HG03159 (cell line): Measurements from ENCODE around the gene CLCNKB.
"Not testable (repeated sequence)": the region's sequence is repeated elsewhere in the genome, so short reads cannot be mapped to it uniquely, and the experiment has no call there.

Experiments
- ATAC-seq: cut with Tn5 transposase; IDR thresholded peaks from one replicate; pipeline ENCODE4 v1.9.1; 2021; ENCODE audit warnings: mild to moderate bottlenecking, moderate library complexity; ENCODE audit not compliant: unreplicated experiment

Gene CLCNKB

DNA sequence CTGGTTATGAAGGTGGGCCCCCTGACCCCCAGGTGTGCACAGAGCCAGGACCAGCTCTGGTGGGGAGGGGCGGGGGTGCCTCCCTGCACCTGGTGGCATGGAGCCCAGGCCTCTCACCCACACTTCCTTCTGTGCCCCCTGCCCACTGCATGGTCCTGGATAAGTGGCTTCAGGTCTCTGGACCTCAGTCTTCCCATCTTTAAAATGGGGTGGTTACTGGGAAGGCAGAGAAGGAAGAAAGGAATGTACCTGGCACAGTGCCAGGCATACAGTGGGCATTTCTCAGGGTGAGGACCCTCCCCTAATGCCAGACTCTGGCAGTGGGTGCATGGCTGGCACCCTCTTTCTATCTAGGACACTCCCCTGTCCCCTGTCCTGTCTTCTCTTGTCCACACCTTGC lies 14.3 kb upstream of the CLCNKB start:
- no peak for ATAC-seq

DNA sequence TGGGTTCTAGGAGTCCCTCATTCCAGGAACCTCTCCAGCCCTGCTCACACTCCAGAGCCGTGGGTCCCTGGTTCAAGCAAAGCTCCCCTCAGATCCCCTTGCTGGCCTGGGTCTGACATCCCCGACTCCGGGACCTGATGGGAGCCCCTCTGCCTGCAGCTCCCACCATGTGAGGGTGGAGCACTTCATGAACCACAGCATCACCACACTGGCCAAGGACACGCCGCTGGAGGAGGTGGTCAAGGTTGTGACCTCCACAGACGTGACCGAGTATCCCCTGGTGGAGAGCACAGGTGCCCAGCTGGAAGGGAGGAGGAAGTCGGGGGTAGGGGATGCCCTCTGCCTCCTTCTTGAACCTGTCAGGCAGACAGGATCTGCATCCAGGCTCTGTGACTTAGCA lies 12.0 kb upstream of the CLCNKB start:
- no peak for ATAC-seq

DNA sequence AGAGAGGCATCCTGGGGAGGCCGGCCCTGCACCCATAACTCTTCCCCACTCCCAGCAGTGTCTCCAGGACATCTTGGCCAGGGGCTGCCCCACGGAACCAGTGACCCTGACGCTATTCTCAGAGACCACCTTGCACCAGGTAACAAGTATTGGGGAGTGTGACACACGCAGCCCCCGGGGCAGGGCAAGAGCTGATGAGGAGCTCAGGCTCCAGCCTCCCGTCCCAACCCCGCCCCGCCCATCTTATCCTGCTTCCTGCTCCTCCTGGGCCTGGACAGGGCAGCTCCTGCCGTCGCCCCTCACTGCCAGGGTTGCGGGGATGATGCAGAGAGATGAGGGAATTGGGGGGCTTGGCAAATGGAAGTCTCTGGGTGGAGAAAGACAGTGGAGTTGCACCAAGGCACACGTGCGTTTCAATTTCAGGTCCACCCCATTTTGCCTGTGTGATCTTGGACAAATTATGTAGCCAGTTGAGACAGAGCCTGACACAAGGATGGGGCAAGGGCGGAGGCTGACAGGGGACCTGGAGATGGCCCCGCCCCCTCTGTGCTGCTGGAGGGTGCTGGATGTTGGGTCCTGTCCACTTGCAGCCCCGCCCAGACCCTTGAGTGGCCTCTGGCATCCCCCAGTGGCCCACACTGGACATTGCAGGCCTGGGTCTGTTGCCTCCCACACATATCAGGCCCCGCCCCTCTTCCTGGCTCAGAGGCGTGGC lies 11.0 kb upstream of the CLCNKB start:
- ATAC-seq, result peak; percentile 71

DNA sequence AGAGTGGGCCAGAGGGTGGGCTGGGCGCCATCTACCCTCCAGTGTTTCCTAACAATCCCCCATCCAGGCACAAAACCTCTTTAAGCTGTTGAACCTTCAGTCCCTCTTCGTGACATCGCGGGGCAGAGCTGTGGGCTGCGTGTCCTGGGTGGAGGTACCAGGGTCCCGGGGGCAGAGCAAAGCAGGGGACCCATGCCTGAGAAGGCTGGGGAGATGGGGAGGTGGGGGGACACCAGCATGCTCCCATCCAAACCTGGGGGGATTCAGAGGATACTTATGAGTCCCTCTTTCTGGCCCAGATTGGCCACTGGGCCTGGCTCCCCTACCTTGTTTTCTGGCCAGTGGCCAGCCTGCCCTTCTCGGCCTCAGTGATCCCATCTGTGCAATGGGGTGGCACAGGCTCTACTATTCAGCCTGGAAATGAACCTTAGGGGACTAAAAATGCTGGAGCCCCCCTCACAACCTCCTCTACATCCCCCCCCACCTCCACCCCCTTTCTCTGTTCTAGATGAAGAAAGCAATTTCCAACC lies 10.4 kb upstream of the CLCNKB start:
- not testable (repeated sequence) for ATAC-seq

DNA sequence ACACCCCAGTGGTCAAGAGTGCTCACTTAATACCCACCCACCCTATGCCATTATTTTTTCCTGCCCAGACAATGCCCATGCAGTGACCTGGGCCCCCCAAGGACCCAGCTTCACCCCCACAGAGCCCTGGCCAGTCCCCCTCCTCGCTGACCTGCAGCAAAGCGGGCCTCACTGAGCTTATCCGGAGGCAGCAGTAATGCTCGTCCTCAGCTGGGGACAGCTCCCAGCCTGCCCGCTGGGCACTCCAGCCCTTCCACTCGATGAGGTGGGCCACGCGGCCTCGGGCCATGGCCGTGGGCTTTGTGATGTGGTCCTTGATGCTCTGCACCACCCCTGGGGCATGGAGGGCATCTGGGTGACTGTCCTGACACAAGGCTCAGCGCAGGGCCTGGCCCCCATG lies 7.1 kb upstream of the CLCNKB start:
- not testable (repeated sequence) for ATAC-seq

DNA sequence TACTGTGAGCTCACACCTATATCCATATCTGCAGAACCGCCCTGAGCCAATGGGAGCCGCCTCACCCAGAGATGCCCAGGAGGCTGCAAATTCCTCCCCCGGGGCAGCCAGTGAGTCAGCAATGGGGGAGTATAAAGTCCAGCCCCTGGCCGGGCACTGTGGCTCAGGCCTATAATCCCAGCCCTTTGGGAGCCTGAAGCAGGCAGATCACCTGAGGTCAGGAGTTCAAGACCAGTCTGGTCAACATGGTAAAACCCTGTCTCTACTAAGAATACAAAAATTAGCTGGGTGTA lies 5.0 kb upstream of the CLCNKB start:
- ATAC-seq, result no peak

DNA sequence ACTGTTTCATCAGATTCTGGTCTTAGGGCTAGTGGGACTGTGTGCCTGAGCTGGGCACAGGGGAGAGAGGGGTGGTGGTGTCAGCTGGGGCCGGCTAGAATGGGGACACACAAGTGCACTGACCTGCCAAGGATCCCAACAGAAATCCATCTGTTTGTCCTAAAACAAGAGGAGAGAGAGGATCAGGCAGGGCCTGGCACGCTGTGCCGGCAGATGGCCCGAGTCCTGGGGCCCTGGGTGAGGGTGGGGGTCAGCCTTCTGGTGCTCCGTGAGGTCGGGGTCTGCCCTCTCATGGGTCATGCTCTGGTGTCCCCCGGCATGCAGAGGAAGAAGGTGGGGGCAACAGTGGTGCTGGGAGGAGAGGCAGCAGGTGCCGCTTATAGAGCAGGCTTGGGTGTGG lies 3.7 kb upstream of the CLCNKB start:
- ATAC-seq, result not testable (repeated sequence)

DNA sequence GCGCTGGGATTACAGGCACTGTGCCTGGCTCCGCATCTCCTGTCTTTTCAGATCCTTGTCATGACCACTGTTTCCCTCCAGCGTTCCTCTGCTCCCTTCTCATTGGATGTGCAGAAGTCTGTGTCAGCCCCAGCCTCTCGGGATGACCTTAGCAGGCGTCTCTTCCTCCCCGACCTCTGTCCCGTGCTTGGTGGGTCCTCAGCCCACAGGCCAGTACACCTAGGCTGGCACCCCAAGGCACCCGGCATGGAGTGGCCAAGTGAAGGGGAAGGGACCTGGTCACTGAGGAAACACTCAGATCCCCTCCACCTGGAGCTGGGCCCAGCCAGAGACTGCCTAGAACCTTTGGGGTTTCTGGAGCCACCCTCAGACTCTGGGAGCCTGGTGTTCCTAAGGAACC lies 2.4 kb upstream of the CLCNKB start:
- no peak for ATAC-seq

DNA sequence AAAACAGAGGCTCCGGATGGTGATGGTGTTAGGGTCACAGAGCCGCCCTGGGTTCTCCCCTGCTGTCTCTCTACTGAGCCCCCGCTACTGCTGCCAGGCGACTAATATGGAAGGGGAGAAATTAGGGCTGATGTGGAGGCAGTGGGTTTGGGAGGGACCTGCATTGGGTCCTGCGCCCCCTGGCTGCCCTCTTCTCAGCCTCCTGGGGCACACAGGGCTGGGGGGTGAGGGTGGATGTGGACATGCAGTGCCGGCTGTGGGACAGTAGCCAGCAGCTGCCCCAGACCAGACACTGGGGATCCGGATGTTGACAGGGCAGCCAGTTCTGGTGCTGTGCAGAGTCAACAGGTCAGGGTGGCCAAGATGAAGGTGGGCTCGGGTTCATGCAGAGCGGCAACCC lies 1.5 kb upstream of the CLCNKB start:
- ATAC-seq, result no peak

DNA sequence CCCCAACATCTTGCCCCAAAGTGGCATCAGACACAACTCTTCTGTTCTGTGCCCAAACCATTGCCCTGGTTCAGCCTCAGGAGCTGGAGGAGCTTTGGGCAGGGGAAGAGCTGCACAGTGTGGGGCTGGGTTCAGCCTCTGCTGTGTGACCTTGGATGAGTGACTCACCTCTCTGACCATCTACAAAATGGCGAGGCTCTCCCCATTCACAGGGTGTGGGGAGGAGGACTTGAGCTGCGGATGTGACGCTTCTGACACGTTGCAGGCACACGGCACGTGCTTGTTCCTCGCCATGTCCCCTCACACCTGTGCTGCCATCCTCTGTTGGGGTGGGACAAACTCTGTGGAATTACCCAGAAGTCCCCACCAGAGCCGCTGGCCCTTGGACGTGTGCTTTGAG lies 928 bp upstream of the CLCNKB start:
- ATAC-seq, result not testable (repeated sequence)

DNA sequence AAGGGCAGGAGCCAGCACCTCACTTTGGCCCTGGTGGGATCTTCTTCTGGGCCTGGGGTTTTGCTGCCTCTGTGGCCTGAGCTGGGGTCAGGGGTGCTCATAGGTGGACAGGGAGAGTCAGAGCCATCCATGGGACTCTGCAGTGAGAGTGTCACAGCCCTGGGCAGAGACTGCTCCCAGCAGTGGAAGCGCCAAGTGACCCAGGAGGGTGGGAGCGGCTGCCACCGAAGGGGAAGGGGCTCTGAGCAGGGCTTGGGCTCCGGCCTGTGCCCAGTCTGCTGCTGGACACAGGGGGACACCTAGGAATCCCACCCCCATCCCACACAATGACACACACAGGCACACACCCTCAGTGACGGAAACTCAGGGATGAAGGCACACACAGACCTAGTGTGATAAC lies 368 bp downstream of the CLCNKB start:
- no peak for ATAC-seq

DNA sequence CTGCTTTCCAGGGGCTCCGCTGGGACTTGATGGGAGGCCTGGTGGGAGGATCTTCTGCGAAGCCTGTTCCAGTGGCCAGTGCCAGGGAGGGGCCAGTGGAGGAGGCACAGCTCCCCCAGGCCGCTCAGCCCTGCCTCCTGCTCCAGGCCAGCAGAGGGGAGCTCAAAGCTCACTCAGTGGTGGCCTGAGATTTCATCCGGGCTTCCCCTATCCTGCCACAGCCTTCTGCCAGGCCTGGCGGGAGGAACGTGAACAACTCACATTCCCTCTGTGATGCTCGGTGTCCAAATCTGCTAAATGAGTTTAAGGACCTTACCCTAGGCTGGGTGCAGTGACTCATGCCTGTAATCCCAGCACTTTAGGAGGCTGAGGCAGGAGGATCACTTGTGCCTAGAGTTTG lies 3.3 kb downstream of the CLCNKB start:
- ATAC-seq, result no peak

DNA sequence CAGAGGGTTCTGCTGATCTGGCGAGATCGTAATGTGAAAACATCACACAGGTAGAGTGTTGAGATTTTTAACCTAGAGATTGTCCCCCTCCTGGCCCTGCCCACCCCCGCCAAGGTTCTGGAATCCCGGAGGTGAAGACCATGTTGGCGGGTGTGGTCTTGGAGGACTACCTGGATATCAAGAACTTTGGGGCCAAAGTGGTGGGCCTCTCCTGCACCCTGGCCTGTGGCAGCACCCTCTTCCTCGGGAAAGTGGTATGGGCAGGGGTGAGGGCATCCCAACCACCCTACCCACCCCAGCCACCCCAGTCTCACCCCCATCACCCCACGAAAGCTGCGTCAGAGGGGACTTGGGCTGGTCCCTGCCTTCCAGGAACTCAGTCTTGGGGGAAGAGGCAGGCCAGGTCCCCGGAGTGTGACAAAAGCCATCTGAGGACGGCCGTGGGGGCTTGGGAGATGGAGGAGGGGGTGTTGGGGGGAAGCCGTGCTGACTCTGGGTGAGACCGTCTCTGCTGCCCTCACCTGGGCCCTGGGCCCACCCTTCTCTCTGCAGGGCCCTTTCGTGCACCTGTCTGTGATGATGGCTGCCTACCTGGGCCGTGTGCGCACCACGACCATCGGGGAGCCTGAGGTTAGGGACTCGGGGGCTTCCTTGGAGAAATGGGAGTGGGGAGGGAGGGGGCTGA lies 4.4 kb downstream of the CLCNKB start:
- ATAC-seq, result no peak

DNA sequence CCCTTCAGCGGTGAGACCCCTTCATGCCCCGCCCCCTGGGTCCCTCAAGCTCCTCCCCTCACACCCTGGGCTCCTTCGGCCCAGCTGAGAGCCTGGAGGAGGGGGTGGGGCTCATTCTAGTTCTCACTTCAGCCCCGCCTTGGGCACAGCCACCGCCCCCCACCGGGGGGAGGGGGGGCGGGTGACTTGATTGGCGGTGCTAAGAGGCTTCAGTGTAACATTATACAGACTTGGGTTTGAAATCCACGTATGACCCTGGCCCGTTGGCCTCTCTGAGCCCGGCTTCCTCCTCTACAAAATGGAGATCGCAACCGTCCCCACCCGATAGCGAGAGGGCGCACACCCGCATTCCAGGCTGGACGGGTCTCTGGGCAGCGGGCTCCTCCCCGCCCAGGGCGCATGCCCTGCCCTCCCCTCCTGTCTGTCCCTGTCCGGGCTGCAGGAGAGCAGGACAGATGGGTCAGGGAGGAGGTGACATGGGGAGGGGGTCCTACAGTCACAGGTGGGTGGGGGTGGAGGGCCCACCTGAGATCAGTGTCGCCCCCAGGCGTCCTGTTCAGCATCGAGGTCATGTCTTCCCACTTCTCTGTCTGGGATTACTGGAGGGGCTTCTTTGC lies 5.1 kb downstream of the CLCNKB start:
- ATAC-seq, result no peak

DNA sequence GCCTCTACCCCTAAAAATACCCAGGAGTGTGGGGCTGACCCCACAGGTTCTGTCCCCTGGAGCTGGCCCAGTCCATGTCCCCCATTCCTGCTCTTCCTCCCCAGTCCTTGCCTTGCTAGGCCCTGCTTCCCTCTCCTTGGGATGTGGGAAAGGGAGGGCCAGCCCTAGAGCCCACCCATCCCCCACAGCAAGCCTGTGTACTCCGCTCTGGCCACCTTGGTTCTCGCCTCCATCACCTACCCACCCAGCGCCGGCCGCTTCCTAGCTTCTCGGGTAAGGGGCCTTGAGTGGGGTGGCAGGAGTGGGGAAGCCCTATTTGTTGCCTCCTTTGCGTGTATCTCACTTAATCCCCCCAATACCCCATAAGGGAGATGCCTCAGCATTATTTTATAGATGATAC lies 6.7 kb downstream of the CLCNKB start:
- no peak for ATAC-seq

DNA sequence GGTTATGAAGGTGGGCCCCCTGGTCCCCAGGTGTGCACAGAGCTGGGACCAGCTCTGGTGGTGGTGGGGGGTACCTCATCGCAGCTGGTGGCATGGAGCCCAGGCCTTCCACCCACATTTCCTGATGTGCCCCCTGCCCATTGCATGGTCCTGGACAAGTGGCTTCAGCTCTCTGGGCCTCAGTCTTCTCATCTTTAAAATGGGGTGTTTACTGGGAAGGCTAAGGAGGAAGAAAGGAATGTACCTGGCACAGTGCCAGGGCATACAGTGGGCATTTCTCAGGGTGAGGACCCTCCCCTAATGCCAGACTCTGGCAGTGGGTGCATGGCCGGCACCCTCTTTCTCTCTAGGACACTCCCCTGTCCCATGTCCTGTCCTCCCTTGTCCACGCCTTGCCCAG lies 7.5 kb downstream of the CLCNKB start:
- no peak for ATAC-seq

DNA sequence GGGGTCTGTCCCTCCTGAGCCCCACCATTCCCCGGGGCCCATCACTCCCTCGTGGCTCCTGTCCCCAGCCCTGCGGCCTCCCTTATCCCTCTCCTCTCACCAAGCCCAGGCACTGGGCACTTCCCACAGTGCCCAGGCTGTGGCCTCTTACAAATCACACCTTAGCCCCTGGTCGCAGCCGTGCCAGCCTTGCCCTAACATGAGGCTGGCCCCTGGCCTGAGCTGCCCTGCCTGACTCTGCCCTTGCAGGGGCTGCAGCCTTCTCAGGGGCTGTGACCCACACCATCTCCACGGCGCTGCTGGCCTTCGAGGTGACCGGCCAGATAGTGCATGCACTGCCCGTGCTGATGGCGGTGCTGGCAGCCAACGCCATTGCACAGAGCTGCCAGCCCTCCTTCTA lies 8.4 kb downstream of the CLCNKB start:
- ATAC-seq, result not testable (repeated sequence)

DNA sequence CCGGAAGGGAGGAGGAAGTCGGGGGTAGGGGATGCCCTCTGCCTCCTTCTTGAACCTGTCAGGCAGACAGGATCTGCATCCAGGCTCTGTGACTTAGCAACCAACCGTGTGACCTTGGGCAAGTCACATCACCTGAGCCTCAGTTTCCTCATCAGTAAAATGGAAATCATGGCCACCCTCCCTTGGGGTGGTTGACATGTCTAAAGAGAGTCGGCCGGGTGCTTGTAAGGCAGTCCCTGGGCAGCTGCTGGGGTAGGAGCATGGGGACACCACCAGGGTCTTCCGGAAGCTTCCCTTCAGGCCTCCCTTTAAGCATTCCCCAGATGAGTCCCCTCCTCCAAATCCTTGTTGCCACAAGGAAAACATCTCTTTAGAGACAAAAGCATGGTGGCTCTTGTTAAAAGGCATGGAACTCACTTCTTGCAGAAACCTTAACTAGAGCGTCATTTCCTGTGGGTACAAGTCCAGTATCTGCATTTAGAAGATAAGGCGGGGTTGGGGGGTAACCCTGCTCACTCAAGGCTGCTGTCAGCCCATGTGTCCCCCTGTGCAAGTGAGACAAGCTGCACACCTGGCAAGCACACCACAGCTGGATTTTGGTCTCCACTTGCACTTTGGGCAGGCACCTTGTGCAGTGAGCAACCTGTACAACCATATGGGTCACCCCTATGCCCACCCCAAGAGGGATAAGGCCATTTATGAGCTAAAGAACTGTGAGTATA lies 10.4 kb downstream of the CLCNKB start:
- no peak for ATAC-seq

DNA sequence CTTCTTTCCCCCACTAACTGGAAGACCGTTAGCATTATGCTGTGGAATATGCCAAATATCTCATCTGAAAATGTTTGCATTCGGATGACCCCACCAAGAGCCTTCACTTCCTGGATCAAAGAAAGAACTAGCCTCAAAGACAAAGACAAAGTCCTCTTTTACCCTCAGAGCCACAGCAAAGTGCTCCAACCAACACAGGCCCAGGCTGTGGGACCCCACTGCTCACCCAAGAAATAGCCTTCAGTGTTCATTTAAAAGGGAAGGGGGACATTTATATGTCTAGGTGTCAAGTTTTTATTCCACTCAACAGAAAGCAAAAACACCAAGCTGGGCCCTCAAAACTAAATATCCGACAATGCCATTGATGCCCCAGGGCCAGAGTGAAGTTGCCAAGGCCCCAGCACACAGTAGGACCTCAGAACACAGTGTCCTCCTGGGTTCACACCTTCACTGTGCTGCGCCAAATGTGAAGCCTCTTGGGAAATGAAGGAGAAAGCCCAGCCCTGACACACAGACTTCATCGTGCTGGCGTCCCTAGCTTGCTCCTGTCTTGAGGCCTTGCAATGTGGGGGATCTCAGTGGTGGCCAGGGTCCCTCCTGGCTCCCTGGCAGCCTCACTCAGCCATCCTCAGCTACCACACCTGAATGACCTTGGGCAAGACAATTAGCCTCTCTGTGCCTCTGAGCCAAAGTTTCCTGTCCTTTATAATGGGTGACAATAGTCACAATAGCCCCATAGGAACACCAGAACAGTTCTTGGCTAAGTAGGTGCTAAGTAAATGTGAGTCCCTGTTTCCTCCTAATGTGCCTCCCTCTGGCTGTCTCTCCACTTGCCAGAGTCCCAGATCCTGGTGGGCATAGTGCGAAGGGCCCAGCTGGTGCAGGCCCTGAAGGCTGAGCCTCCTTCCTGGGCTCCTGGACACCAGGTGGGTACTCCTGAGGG lies 11.3 kb downstream of the CLCNKB start:
- ATAC-seq, result no peak
